Liver (tissue), 9 donors: ENCODE data around the gene PYGB. TPM values are rescaled to one million over a fixed set of nuclear protein-coding genes. Genes with fewer than 3 reads are reported as not detected.

Experiments
- DNase-seq: peaks from one replicate; pipeline ENCODE4 v3.0.0-alpha.2; 2017; ENCODE audit warnings: low spot score
- H3K27ac ChIP-seq, 2 donors: one replicate each; pipeline ENCODE4 v1.7.0; 2013; ENCODE audit warnings: inconsistent platforms in 2 of 2, low read length in 2 of 2, control low read depth in 1 of 2, low read depth in 1 of 2, mild to moderate bottlenecking in 1 of 2
- H3K27me3 ChIP-seq, 4 donors: one replicate each; pipeline versions ENCODE4 v1.6.1 to v1.7.0; 2013; ENCODE audit warnings: low read length in 3 of 4, inconsistent platforms in 1 of 4, mild to moderate bottlenecking in 1 of 4, moderate library complexity in 1 of 4; ENCODE audit not compliant: control insufficient read depth in 4 of 4, insufficient read depth in 4 of 4
- H3K36me3 ChIP-seq, 4 donors: one replicate each; pipeline versions ENCODE4 v1.6.1 to v1.7.0; 2013; ENCODE audit warnings: low read length in 3 of 4, mild to moderate bottlenecking in 3 of 4, low read depth in 1 of 4, moderate library complexity in 1 of 4; ENCODE audit not compliant: control insufficient read depth in 4 of 4, insufficient read depth in 3 of 4
- H3K4me1 ChIP-seq, 4 donors: one replicate each; pipeline versions ENCODE4 v1.6.1 to v1.7.0; 2013; ENCODE audit warnings: low read length in 3 of 4, mild to moderate bottlenecking in 3 of 4, moderate library complexity in 1 of 4; ENCODE audit not compliant: control insufficient read depth in 4 of 4, insufficient read depth in 4 of 4
- H3K4me3 ChIP-seq, 3 donors: one replicate each; pipeline versions ENCODE4 v1.6.1 to v1.7.0; 2013; ENCODE audit warnings: low read length in 3 of 3, control low read depth in 1 of 3, low read depth in 1 of 3, mild to moderate bottlenecking in 1 of 3
- H3K9ac ChIP-seq, 2 donors: one replicate each; pipeline ENCODE4 v1.7.0; 2013; ENCODE audit warnings: low read length in 2 of 2, mild to moderate bottlenecking in 2 of 2, moderate library complexity in 2 of 2, control low read depth in 1 of 2, low read depth in 1 of 2
- H3K9me3 ChIP-seq, 4 donors: one replicate each; pipeline versions ENCODE4 v1.6.1 to v1.7.0; 2013; ENCODE audit warnings: low read length in 3 of 4; ENCODE audit not compliant: control insufficient read depth in 4 of 4
- CTCF ChIP-seq: fragments of 150-350 bp; IDR thresholded peaks from 2 replicates; pipeline ENCODE4 v1.5.1; 2017; ENCODE audit warnings: improper control_type of control experiment, low read depth, low read length; ENCODE audit not compliant: missing input control
- EGR1 ChIP-seq, 2 donors: IDR thresholded peaks; 2 replicates each; pipeline ENCODE4 v1.6.1; 2016 to 2018; ENCODE audit warnings: antibody characterized with exemption in 2 of 2, low read depth in 2 of 2
- FOXA1 ChIP-seq: IDR thresholded peaks from 2 replicates; pipeline ENCODE4 v1.6.1; 2016; ENCODE audit warnings: antibody characterized with exemption
- FOXA2 ChIP-seq: IDR thresholded peaks from 2 replicates; pipeline ENCODE4 v1.6.1; 2016; ENCODE audit warnings: antibody characterized with exemption
- GABPA ChIP-seq, 2 donors: IDR thresholded peaks in 1 of 2; conservative IDR thresholded peaks in 1 of 2; 2 replicates each; pipeline ENCODE4 v1.6.1; 2016; ENCODE audit warnings: antibody characterized with exemption in 2 of 2, mild to moderate bottlenecking in 1 of 2, moderate library complexity in 1 of 2
- HNF4A ChIP-seq, 2 donors: conservative IDR thresholded peaks; 2 replicates each; pipeline ENCODE4 v1.6.1; 2016; ENCODE audit warnings: antibody characterized with exemption in 2 of 2, mild to moderate bottlenecking in 2 of 2
- HNF4G ChIP-seq: IDR thresholded peaks from 2 replicates; pipeline ENCODE4 v1.6.1; 2016; ENCODE audit warnings: antibody characterized with exemption
- JUND ChIP-seq, 2 donors: IDR thresholded peaks; 2 replicates each; pipeline ENCODE4 v1.6.1; 2016; ENCODE audit warnings: antibody characterized with exemption in 2 of 2
- MAX ChIP-seq: IDR thresholded peaks from 2 replicates; pipeline ENCODE4 v1.6.1; 2016; ENCODE audit warnings: antibody characterized with exemption
- NR2F2 ChIP-seq: IDR thresholded peaks from 2 replicates; pipeline ENCODE4 v1.6.1; 2016; ENCODE audit warnings: antibody characterized with exemption
- RAD21 ChIP-seq, 2 donors: IDR thresholded peaks; 2 replicates each; pipeline ENCODE4 v1.6.1; 2016; ENCODE audit warnings: antibody characterized with exemption in 2 of 2, mild to moderate bottlenecking in 2 of 2
- RXRA ChIP-seq, 2 donors: IDR thresholded peaks; 2 replicates each; pipeline ENCODE4 v1.6.1; 2017 to 2018; ENCODE audit warnings: antibody characterized with exemption in 2 of 2, mild to moderate bottlenecking in 1 of 2
- SP1 ChIP-seq: IDR thresholded peaks from 2 replicates; pipeline ENCODE4 v1.6.1; 2018; ENCODE audit warnings: antibody characterized with exemption, mild to moderate bottlenecking
- YY1 ChIP-seq: IDR thresholded peaks from 2 replicates; pipeline ENCODE4 v1.6.1; 2016; ENCODE audit warnings: antibody characterized with exemption, mild to moderate bottlenecking
- ZBTB33 ChIP-seq: IDR thresholded peaks from 2 replicates; pipeline ENCODE4 v1.6.1; 2016; ENCODE audit warnings: antibody characterized with exemption
- WGBS: extraction: QIAGEN DNeasy Blood & Tissue Kit; methylation state at CpG from one replicate; pipeline ENCODE4 v1.1.7; 2013; 5-methylcytosine and 5-hydroxymethylcytosine counted together
- polyA plus RNA-seq, 2 donors: library from polyadenylated mRNA; stranded (reverse) in 1 of 2; unstranded in 1 of 2; fragments of 200-250 nt in 1 of 2; fragments of >200 nt in 1 of 2; fragmentation: Nextera tagmentation in 1 of 2; extraction: Ambion mirVana in 1 of 2; gene quantifications; one replicate each; pipeline versions ENCODE4 v1.2.1 to v1.2.3, GENCODE V29; 2013 to 2015
- total RNA-seq, 2 donors: library from RNA; depleted of rRNA; stranded (reverse); fragments of >200 nt; gene quantifications; one replicate each; pipeline ENCODE4 v1.2.3, GENCODE V29; 2014
- TF ChIP-seq, protein P1 (sequence below): IDR thresholded peaks from 2 replicates; pipeline ENCODE4 v1.6.1; 2016; ENCODE audit warnings: antibody characterized with exemption
- donor health status: healthy.
- donor health status: healthy.
- donor health status: healthy.
- donor health status: healthy.
- donor health status: healthy.

The PYGB gene
- total and polyA plus RNA-seq, 4 donors = 3.6 to 11.7 (median 9.8) TPM

DNA sequence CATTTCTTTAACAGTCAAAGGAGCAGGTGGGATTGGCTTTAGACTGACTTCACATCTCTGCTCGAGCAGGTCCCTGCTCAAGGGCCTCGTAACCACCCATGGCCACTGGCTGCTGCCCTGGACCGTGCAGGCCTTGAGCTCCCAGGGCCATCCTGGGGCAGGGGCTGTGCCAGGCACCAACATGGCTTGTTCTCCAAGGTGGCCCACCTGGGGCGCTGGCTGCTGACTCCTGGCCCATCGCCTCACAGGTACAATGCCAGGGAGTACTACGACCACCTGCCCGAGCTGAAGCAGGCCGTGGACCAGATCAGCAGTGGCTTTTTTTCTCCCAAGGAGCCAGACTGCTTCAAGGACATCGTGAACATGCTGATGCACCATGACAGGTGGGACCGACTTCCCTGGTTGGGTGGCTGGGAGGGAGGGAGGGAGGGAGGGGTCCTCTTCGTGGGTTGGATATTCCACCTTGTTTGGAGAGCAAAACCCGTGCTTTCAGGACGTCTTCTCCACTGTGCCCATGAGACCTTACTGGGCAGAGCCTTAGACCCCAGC lies 46.1 kb downstream of the PYGB start:
- Histone ChIP-seq H3K4me1 (peaks cover 0 to 4% (median 0%) of the 10 kb centered on the region in 4 donors), H3K27ac (no peak overlapping the region), H3K4me3 (no peak overlapping the region), H3K9me3 (no peaks in the 10 kb centered on the region), H3K9ac (no peak overlapping the region), H3K36me3 (peaks cover 0 to 2% (median 0%) of the 10 kb centered on the region in 4 donors), H3K27me3 (no peaks in the 10 kb centered on the region)
- 92% methylated on average over 13 of the region's 13 CpGs for WGBS
- DNase-seq = no peak
- TF ChIP-seq FOXA2 = no peak
- TF ChIP-seq HNF4A (conservative IDR thresholded peaks at IDR 0.05) = no peak
- TF ChIP-seq HNF4G = no peak
- no peak for TF ChIP-seq SP1
- TF ChIP-seq GABPA (IDR thresholded peaks at IDR 0.05 in 1 of 2, conservative IDR thresholded peaks at IDR 0.05 in 1 of 2) = no peak
- TF ChIP-seq CTCF = no peak
- no peak for TF ChIP-seq NR2F2
- no peak for TF ChIP-seq FOXA1
- no peak for TF ChIP-seq EGR1 (IDR thresholded peaks at IDR 0.05; ENCODE audit: low read depth in 2 of 2)
- no peak for TF ChIP-seq ZBTB33
- TF ChIP-seq MAX = no peak
- TF ChIP-seq RXRA (IDR thresholded peaks at IDR 0.05) = no peak
- TF ChIP-seq, protein P1, sequence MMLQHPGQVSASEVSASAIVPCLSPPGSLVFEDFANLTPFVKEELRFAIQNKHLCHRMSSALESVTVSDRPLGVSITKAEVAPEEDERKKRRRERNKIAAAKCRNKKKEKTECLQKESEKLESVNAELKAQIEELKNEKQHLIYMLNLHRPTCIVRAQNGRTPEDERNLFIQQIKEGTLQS = no peak
- no peak for TF ChIP-seq JUND (IDR thresholded peaks at IDR 0.05)
- no peak for TF ChIP-seq RAD21 (IDR thresholded peaks at IDR 0.05)
- TF ChIP-seq YY1 = no peak

- Histone ChIP-seq H3K27me3 (no peaks in the 10 kb centered on the region), H3K27ac (no peak overlapping the region), H3K4me1 (peaks cover 0 to 4% (median 0%) of the 10 kb centered on the region in 4 donors), H3K9me3 (no peaks in the 10 kb centered on the region), H3K9ac (no peak overlapping the region), H3K36me3 (peaks cover 0 to under 1% (median 0%) of the 10 kb centered on the region in 4 donors), H3K4me3 (no peak overlapping the region)
- peak; percentile 76 to 90 for TF ChIP-seq RAD21 (IDR thresholded peaks at IDR 0.05)
- no peak for TF ChIP-seq JUND (IDR thresholded peaks at IDR 0.05)
- TF ChIP-seq CTCF = peak; percentile 70
- peak; percentile 66 for DNase-seq
- 63% methylated on average over 22 of the region's 22 CpGs for WGBS
Measured at GRCh38 chr20:25294459-25295385, 46.8 kb downstream of the PYGB start.
